ENCODE measurements around the gene ADPRH.

ADPRH gene

GRCh38 chr3:119635719-119636118 lies 56.4 kb downstream of the ADPRH start:
- Histone ChIP-seq H3K36me3 (ENCODE audit: insufficient read depth, low read length) (no peaks in the 10 kb centered on the region), H3K4me2 (ENCODE audit: low read depth, low read length, poor library complexity, severe bottlenecking) (no peak overlapping the region), H3K79me2 (ENCODE audit: insufficient read depth, low read length) (no peaks in the 10 kb centered on the region), H3K4me3 (ENCODE audit: low read length, poor library complexity, severe bottlenecking) (no peak overlapping the region), H3K9me2 (replicated peaks; ENCODE audit: low read depth, low read length) (no peaks in the 10 kb centered on the region), H4K20me1 (ENCODE audit: insufficient read depth, low read length, poor library complexity, severe bottlenecking) (no peaks in the 10 kb centered on the region), H3K27me3 (ENCODE audit: insufficient read depth, low read length, poor library complexity, severe bottlenecking) (no peaks in the 10 kb centered on the region), H2AFZ (ENCODE audit: low read length) (no peak overlapping the region), H3F3A (ENCODE audit: low read depth) (no peaks in the 10 kb centered on the region), H3K9ac (ENCODE audit: low read depth, low read length, poor library complexity, severe bottlenecking) (no peak overlapping the region), H3K9me3 (ENCODE audit: insufficient read depth, low read depth, low read length) (no peaks in the 10 kb centered on the region), H3K4me1 (ENCODE audit: insufficient read depth, low read length, poor library complexity, severe bottlenecking) (peaks cover 11% of the 10 kb centered on the region)
- TF ChIP-seq EZH2phosphoT487 (IDR thresholded peaks at IDR 0.05; ENCODE audit: borderline replicate concordance) (no peak), CTCF (conservative IDR thresholded peaks at IDR 0.05; ENCODE audit: low read length) (no peak)

GRCh38 chr3:119636249-119636648 lies 57.0 kb downstream of the ADPRH start:
- H3K4me2 ChIP-seq (ENCODE audit: low read depth, low read length, poor library complexity, severe bottlenecking), result no peak overlapping the region
- no peaks in the 10 kb centered on the region for H3K27me3 ChIP-seq (ENCODE audit: insufficient read depth, low read length, poor library complexity, severe bottlenecking)
- no peak overlapping the region for H2AFZ ChIP-seq (ENCODE audit: low read length)
- H3K9ac ChIP-seq (ENCODE audit: low read depth, low read length, poor library complexity, severe bottlenecking), result no peak overlapping the region
- TF ChIP-seq CTCF (conservative IDR thresholded peaks at IDR 0.05; ENCODE audit: low read length), result no peak
- TF ChIP-seq EZH2phosphoT487 (IDR thresholded peaks at IDR 0.05; ENCODE audit: borderline replicate concordance), result no peak
- no peaks in the 10 kb centered on the region for H3K36me3 ChIP-seq (ENCODE audit: insufficient read depth, low read length)
- H3K4me3 ChIP-seq (ENCODE audit: low read length, poor library complexity, severe bottlenecking), result no peak overlapping the region
- no peaks in the 10 kb centered on the region for H3K9me2 ChIP-seq (replicated peaks; ENCODE audit: low read depth, low read length)
- no peaks in the 10 kb centered on the region for H3F3A ChIP-seq (ENCODE audit: low read depth)
- no peaks in the 10 kb centered on the region for H4K20me1 ChIP-seq (ENCODE audit: insufficient read depth, low read length, poor library complexity, severe bottlenecking)
- no peaks in the 10 kb centered on the region for H3K9me3 ChIP-seq (ENCODE audit: insufficient read depth, low read depth, low read length)
- H3K79me2 ChIP-seq (ENCODE audit: insufficient read depth, low read length), result no peaks in the 10 kb centered on the region
- H3K4me1 ChIP-seq (ENCODE audit: insufficient read depth, low read length, poor library complexity, severe bottlenecking), result peaks cover 11% of the 10 kb centered on the region

GRCh38 chr3:119636891-119637611 lies 57.8 kb downstream of the ADPRH start:
- no peaks in the 10 kb centered on the region for H3K9me3 ChIP-seq (ENCODE audit: insufficient read depth, low read depth, low read length)
- no peak overlapping the region for H3K4me3 ChIP-seq (ENCODE audit: low read length, poor library complexity, severe bottlenecking)
- H3K9me2 ChIP-seq (replicated peaks; ENCODE audit: low read depth, low read length), result no peaks in the 10 kb centered on the region
- no peaks in the 10 kb centered on the region for H3K27me3 ChIP-seq (ENCODE audit: insufficient read depth, low read length, poor library complexity, severe bottlenecking)
- H3K79me2 ChIP-seq (ENCODE audit: insufficient read depth, low read length), result no peaks in the 10 kb centered on the region
- TF ChIP-seq EZH2phosphoT487 (IDR thresholded peaks at IDR 0.05; ENCODE audit: borderline replicate concordance) (no peak), CTCF (conservative IDR thresholded peaks at IDR 0.05; ENCODE audit: low read length) (no peak)
- no peak overlapping the region for H3K9ac ChIP-seq (ENCODE audit: low read depth, low read length, poor library complexity, severe bottlenecking)
- H4K20me1 ChIP-seq (ENCODE audit: insufficient read depth, low read length, poor library complexity, severe bottlenecking), result no peaks in the 10 kb centered on the region
- H2AFZ ChIP-seq (ENCODE audit: low read length), result no peak overlapping the region
- no peaks in the 10 kb centered on the region for H3F3A ChIP-seq (ENCODE audit: low read depth)
- peaks cover 11% of the 10 kb centered on the region for H3K4me1 ChIP-seq (ENCODE audit: insufficient read depth, low read length, poor library complexity, severe bottlenecking)
- H3K36me3 ChIP-seq (ENCODE audit: insufficient read depth, low read length), result no peaks in the 10 kb centered on the region
- no peak overlapping the region for H3K4me2 ChIP-seq (ENCODE audit: low read depth, low read length, poor library complexity, severe bottlenecking)

All from Loucy (cell line).